Measurements from ENCODE around the gene CNOT1.

DNA sequence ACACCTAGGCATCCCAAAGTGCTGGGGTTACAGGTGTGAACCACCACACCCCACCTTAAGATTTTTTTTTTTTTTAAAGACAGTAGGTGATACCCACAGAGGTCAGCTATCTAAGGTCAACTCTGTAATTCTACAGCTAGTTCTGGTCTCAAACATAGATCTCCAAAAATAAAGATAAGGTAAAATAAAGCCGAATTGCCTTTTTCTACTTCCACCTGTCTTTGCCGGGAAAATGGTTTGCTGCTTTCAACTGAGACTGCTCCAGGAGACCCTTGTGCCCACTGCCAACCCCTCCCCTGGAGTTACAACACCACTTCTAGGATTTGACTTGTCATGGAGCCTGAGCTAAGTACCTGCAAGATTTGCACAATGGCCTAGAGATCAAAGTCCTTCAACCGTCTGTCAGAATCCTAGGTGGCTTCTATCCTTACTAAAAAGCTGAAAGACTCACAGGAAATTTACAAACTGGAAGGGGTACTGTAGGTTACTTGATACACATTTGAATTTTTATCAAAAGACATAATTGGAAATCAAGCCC, 4.7 kb upstream of the CNOT1 start:
- TF ChIP-seq POLR2A (IDR thresholded peaks at IDR 0.05): no peak
- TF ChIP-seq, protein P1, sequence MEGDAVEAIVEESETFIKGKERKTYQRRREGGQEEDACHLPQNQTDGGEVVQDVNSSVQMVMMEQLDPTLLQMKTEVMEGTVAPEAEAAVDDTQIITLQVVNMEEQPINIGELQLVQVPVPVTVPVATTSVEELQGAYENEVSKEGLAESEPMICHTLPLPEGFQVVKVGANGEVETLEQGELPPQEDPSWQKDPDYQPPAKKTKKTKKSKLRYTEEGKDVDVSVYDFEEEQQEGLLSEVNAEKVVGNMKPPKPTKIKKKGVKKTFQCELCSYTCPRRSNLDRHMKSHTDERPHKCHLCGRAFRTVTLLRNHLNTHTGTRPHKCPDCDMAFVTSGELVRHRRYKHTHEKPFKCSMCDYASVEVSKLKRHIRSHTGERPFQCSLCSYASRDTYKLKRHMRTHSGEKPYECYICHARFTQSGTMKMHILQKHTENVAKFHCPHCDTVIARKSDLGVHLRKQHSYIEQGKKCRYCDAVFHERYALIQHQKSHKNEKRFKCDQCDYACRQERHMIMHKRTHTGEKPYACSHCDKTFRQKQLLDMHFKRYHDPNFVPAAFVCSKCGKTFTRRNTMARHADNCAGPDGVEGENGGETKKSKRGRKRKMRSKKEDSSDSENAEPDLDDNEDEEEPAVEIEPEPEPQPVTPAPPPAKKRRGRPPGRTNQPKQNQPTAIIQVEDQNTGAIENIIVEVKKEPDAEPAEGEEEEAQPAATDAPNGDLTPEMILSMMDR (IDR thresholded peaks at IDR 0.05): no peak
